Left kidney (tissue), 2 donors: ENCODE measurements around the gene EEA1. TPM values are rescaled to one million over a fixed set of nuclear protein-coding genes. Genes with fewer than 3 reads are reported as not detected.
A peak's percentile ranks its signal among the peaks of the same experiment; 100 is the strongest.
"Not testable (repeated sequence)": the region's sequence is repeated elsewhere in the genome, so short reads cannot be mapped to it uniquely, and the experiment has no call there.

Experiments used
- DNase-seq: peaks from one replicate; pipeline ENCODE4 v3.0.0-alpha.2; 2013
- polyA plus RNA-seq: library from polyadenylated mRNA; unstranded; fragments of 120-200 nt; gene quantifications from one replicate; pipeline ENCODE4 v1.2.1, GENCODE V29; 2013; ENCODE audit not compliant: insufficient read length

EEA1 gene
- polyA plus RNA-seq, 1 donor, result 17.4 TPM

DNA sequence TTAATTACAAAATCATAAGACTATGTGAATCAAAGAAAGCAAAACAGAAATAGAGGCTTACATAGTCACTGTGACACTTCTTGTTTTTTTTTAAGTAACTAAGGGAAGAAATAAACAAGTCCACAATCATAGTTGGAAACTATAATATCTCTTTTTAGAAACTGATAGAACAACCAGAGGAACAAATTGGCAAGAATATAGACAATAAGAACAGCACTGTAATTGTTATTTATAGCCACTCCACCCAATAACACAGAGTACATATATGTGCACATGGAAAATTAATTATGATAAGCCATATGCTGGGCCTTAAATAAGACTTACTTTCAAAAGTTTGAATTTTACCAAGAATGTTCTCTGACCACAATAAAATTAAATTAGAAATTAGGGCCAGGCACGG lies 125.2 kb downstream of the EEA1 start:
- no peak for DNase-seq

DNA sequence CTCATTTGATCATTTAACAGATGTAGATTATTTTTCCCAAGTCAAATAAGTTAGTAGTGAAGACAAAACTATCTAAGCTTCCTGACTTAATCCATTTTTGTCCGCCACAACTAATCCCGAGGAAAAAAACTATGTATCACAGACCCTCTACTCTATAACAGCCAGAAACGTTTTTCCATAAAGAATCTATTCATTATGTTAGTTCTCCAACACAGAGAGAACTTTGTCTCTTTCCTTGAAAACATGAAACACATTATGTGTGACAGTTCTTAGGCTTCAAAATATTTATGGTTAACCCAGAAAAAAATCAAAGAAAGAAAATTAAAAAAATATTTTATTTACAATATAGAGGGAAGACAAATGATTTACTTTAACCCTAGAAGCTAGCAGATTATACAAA lies 126.2 kb downstream of the EEA1 start:
- DNase-seq, result no peak

GRCh38 chr12:92796650-92797049 lies 132.4 kb downstream of the EEA1 start:
- DNase-seq, result no peak

DNA sequence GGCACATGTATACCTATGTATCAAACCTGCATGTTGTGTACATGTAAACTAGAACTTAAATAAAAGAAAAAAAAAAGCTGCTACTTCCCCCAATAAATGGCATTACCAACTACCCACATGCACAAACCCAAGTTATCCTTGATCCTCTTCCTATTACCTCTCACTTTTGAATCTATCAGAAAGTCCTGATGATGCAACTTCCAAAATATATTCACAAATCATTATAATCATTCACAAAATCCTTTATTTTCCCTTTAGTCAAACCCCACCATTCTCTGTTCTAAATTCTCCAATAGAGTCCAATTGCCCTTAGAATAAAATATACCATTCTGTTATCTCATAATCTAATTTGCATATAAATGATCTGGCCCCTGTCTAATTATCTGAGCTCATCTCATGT lies 134.3 kb downstream of the EEA1 start:
- DNase-seq, result no peak

- DNase-seq, result not testable (repeated sequence)
Measured at GRCh38 chr12:92794356-92794755, 134.7 kb downstream of the EEA1 start.

DNA sequence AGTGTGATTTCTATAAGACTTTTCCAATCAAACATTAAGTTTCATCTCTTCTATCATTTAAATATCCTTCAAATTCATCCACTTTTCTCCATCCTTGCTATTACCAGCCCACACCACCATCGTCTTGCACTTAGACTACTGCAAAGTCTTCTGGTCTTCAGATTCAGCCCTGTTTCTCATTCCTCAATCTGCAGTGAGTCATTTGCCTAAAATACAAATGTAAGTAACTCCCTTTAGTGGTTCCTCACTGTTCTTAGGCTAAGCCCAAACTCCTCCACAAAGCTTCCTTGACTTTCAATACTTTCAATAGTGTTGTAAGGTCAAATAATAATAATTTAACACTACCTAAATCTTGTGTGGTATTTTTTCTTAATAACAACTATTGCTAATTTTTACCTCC lies 143.1 kb downstream of the EEA1 start:
- DNase-seq, result no peak

- no peak for DNase-seq
Measured at GRCh38 chr12:92785563-92785950, 143.5 kb downstream of the EEA1 start.

- DNase-seq, result peak; percentile 71
Measured at GRCh38 chr12:92784797-92785562, 144.1 kb downstream of the EEA1 start.

DNA sequence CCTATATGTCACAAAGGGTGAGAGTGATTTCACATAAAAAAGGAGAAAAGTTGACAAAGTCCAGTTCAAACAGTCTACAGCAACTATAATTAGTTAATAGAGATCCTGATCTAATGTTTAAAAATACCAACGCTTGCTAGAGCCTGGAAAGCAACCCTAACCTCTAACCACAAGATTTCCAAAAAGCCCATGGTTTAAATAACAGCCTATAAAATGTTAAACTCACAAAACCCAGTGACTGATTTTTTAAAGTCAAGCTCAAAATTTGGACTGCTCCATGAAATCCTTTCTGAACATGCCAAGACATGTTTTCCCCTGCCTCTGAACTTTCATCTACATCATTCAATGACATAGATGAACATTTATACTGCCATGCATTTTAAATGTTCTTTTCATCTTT lies 144.7 kb downstream of the EEA1 start:
- DNase-seq, result no peak

- no peak for DNase-seq
Measured at GRCh38 chr12:92779902-92780301, 149.2 kb downstream of the EEA1 start.

DNA sequence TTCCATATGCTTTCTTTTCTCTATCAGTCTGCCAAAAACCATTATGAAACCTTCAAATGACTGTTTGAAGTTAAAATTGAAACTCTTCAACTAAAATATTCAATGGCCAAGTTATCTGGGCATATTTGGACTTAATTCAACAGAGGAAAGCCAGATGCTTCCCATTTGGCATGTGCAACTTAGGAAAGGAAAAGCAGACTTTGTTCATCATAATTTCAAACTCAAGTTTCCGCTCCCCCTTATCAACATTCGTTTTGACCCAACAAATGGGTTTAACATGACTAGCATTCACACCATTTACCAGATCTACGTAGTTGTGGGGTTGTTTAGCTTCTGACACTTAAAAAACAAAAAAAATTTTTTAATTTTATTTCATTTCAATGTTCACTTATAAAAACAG lies 150.6 kb downstream of the EEA1 start:
- no peak for DNase-seq

DNA sequence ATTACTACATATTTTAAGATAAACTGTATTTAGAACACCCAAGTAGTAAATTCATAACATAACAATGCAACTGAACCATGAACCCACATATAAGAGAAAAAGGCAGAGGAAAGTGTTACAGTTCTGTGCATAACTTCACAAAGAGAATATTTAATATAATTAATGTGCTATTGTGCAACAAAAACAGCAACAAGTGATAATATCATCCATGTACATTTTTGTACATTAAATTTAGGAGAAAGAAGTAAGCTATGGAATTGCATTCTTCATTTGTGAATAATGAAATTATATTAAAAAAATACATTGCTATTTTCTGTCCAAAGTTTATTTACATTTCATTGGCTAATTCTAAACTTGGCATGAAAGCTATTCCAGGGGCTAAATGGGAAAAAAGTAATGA lies 153.7 kb downstream of the EEA1 start:
- no peak for DNase-seq

DNA sequence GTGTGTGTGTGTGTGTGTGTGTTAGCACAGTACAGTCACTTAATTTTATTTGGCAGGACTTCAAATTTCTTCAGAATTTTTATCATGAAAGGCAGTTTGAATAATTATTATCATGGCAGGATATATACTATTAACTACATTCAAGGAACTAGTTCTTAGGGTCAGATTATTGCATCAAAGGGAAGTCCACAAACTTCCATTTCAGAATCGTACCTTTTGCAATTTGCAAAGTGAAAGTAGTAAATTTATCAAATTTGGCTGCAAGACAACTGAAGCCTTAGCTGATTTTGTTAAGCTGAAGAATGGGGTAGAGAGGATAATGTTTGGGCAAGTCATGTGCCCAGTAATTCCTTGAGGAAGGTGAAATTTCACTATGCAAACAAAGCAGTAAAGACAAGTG lies 158.1 kb downstream of the EEA1 start:
- DNase-seq, result no peak

GRCh38 chr12:92769124-92769901 lies 159.8 kb downstream of the EEA1 start:
- no peak for DNase-seq

DNA sequence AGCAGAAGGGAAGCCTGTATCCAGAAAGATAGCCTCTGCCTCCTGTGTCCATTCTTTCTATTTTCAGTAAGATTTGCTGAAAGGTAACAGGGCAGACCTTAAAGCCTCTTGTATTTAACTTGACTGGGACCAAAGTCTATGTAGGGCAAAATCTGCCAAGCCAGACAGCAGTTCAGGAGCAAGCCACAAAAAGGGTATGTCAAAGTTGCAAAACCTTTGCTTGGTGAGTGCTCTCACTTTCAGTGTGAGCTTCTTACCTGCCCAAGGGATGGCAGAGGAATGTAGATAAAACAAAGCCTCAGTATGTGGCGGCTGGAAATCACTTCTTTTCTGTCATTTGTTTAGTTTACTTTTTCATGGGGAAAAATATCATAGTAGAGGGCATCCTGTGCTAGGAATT lies 163.2 kb downstream of the EEA1 start:
- no peak for DNase-seq

DNA sequence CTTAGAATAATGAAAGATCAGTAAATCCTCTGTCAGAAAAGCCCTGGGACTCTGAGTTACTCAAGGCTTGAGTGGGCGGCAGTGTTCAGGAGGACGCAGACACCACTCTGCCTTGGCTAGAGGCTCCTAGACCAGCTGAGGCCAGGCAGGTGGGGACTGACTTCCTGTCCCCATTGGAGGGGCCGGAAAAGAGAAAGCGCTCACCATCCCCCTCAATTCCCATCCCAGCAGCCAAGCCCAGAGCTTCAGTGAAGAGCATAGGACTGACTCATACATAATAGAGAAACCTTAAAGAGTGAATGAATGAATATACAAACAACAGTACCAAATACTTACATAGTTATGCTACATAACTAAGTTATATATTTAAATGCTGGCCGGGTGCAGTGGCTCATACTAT lies 164.3 kb downstream of the EEA1 start:
- no peak for DNase-seq

DNA sequence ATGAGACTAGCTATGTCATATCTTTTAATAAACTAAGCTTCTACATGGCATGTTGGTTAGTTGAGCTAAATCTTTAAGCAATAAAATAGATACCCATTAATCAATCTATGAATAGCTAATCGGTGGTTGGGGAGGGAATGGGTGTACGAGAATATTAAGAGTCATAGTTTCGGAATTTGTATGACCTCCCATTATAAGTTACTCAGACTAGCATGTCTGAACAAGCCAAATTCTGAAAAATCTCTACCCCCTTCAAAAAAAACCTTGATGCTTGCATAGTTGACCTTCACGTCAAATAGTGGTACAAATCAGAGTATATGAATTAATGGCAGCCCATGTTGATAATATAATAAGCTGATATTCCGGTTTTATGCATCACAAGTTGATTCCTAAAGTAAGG lies 166.3 kb downstream of the EEA1 start:
- DNase-seq, result no peak

- no peak for DNase-seq
Measured at GRCh38 chr12:92759634-92760268, 169.3 kb downstream of the EEA1 start.

DNA sequence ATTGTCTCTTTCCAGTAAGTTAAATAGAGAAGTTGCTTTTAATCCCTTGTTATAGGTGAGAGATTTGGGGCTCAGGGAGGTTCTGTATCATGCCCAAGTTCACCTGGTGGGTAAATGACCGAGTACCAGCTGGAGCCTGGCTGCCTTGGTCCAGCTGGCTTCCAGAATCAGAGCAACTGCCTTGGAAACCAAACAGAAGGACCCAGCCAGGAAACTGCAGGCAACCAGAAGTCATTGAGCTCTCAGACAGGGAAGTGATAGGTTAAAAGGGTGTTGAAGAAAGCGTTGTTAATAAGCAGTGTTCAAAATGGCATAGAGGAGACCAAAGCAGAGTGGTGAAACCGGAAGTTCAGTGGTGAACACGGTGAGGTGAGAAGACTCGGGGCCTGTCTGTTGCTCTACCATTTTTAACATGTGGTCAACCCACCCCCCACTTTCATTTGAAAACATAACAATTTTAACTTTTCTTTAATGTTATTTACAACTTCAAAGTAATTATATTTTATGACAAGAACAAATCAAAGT lies 171.4 kb downstream of the EEA1 start:
- no peak for DNase-seq

GRCh38 chr12:92756898-92757596 lies 172.0 kb downstream of the EEA1 start:
- DNase-seq, result no peak

GRCh38 chr12:92753976-92754885 lies 174.9 kb downstream of the EEA1 start:
- no peak for DNase-seq
